Keratinocyte (primary cell): ENCODE measurements around the gene GPR21. TPM values are rescaled to one million over a fixed set of nuclear protein-coding genes. Genes with fewer than 3 reads are reported as not detected.

Experiments
- DNase-seq: peaks from one replicate; pipeline ENCODE4 v3.0.0-alpha.2; 2011; ENCODE audit warnings: low read depth, missing footprints, low spot score
- FAIRE-seq: peaks from 2 replicates; lab custom pipeline; 2011; peaks lifted over from hg19 to GRCh38; lab: Jason Lieb, UNC
- H2AFZ ChIP-seq: 2 replicates; pipeline ENCODE4 v1.6.0; 2012; ENCODE audit warnings: low read length, control low read depth, inconsistent platforms; ENCODE audit not compliant: control insufficient read depth
- H3K27ac ChIP-seq: 2 replicates; pipeline ENCODE4 v1.5.1; 2011; ENCODE audit warnings: low read length; ENCODE audit not compliant: control insufficient read depth, insufficient read depth
- H3K27me3 ChIP-seq: 3 replicates; pipeline ENCODE4 v1.6.0; 2011; ENCODE audit warnings: low read length; ENCODE audit not compliant: control insufficient read depth, insufficient read depth; ENCODE audit errors: extremely low read depth
- H3K36me3 ChIP-seq, 2 experiments: 2 replicates in 1 of 2; 3 replicates in 1 of 2; pipeline ENCODE4 v1.5.1; 2011; ENCODE audit warnings: low read length in 2 of 2, mild to moderate bottlenecking in 1 of 2; ENCODE audit not compliant: control insufficient read depth in 2 of 2, insufficient read depth in 2 of 2; ENCODE audit errors: extremely low read depth in 1 of 2
- H3K4me1 ChIP-seq: 3 replicates; pipeline ENCODE4 v1.5.1; 2011; ENCODE audit warnings: low read length; ENCODE audit not compliant: control insufficient read depth, insufficient read depth; ENCODE audit errors: extremely low read depth
- H3K4me2 ChIP-seq: 3 replicates; pipeline ENCODE4 v1.6.0; 2011; ENCODE audit warnings: low read depth, low read length; ENCODE audit not compliant: control insufficient read depth, insufficient read depth; ENCODE audit errors: extremely low read depth
- H3K4me3 ChIP-seq, 3 experiments: fragments of 200-600 bp in 1 of 3; sonication (generic) in 1 of 3; 2 replicates in 2 of 3; 3 replicates in 1 of 3; pipeline ENCODE4 v1.5.1; 2011 to 2016; ENCODE audit warnings: low read length in 3 of 3, mild to moderate bottlenecking in 3 of 3, control low read depth in 2 of 3, inconsistent platforms in 1 of 3, low read depth in 1 of 3, mixed read lengths in 1 of 3, mixed run types in 1 of 3, moderate library complexity in 1 of 3; ENCODE audit not compliant: control insufficient read depth in 2 of 3, insufficient read depth in 2 of 3; ENCODE audit errors: extremely low read depth in 1 of 3
- H3K79me2 ChIP-seq: 2 replicates; pipeline ENCODE4 v1.6.0; 2012; ENCODE audit warnings: low read length; ENCODE audit not compliant: control insufficient read depth, insufficient read depth
- H3K9ac ChIP-seq: 3 replicates; pipeline ENCODE4 v1.6.0; 2011; ENCODE audit warnings: low read length; ENCODE audit not compliant: control insufficient read depth, insufficient read depth; ENCODE audit errors: extremely low read depth
- H3K9me1 ChIP-seq: 3 replicates; pipeline ENCODE4 v1.6.0; 2011; ENCODE audit warnings: low read length; ENCODE audit not compliant: control insufficient read depth, insufficient read depth; ENCODE audit errors: extremely low read depth
- H3K9me3 ChIP-seq: 2 replicates; pipeline ENCODE4 v1.5.1; 2012; ENCODE audit warnings: low read depth, low read length; ENCODE audit not compliant: control insufficient read depth
- H4K20me1 ChIP-seq: 3 replicates; pipeline ENCODE4 v1.6.0; 2011; ENCODE audit warnings: low read length; ENCODE audit not compliant: control insufficient read depth, insufficient read depth; ENCODE audit errors: extremely low read depth
- EZH2 ChIP-seq: IDR thresholded peaks from one replicate; pipeline ENCODE4 v1.6.1; 2012; ENCODE audit warnings: inconsistent platforms, mild to moderate bottlenecking, low read length, moderate library complexity
- dilution Hi-C: fragments of 300-500 bp; cut with MboI; formaldehyde crosslinking; loops from one replicate; pipeline ENCODE4 v1.7.0; 2020; ENCODE audit warnings: low sequenced_read_pairs; ENCODE audit not compliant: extremely low pct_ligation_motif_present
- polyA plus RNA-seq, 5 experiments: library from polyadenylated mRNA; depleted of rRNA in 3 of 5; stranded (reverse) in 3 of 5; stranded (forward) in 1 of 5; unstranded in 1 of 5; fragments of >200 nt; gene quantifications; 1 replicate in 1 of 5; 2 replicates in 3 of 5; 3 replicates in 1 of 5; pipeline versions ENCODE4 v1.2.1 to v1.2.3, GENCODE V29; 2011 to 2012; ENCODE audit warnings: missing spikeins in 2 of 5, low read depth in 1 of 5, low replicate concordance in 1 of 5
- TF ChIP-seq, protein P1 (sequence below), 3 experiments: IDR thresholded peaks in 1 of 3; conservative IDR thresholded peaks in 1 of 3; optimal IDR thresholded peaks in 1 of 3; 2 replicates in 2 of 3; 3 replicates in 1 of 3; pipeline versions ENCODE3 to v1.5.1; 2011; ENCODE audit warnings: low read length in 3 of 3, mild to moderate bottlenecking in 3 of 3, moderate library complexity in 2 of 3, control low read depth in 1 of 3, inconsistent platforms in 1 of 3; ENCODE audit not compliant: insufficient read depth in 2 of 3; ENCODE audit errors: extremely low read depth in 1 of 3

GPR21 gene
- polyA plus RNA-seq, 1 donor (not counting 4 experiments of a cell fraction or from before 2014, with no cell fraction given), result 0.25 TPM

- no peaks in the 10 kb centered on the region for H3K4me1 ChIP-seq
- no peaks in the 10 kb centered on the region for H3K79me2 ChIP-seq
- H3K27ac ChIP-seq, result no peak overlapping the region
- dilution Hi-C loops, result no loop called here
- TF ChIP-seq, protein P1, sequence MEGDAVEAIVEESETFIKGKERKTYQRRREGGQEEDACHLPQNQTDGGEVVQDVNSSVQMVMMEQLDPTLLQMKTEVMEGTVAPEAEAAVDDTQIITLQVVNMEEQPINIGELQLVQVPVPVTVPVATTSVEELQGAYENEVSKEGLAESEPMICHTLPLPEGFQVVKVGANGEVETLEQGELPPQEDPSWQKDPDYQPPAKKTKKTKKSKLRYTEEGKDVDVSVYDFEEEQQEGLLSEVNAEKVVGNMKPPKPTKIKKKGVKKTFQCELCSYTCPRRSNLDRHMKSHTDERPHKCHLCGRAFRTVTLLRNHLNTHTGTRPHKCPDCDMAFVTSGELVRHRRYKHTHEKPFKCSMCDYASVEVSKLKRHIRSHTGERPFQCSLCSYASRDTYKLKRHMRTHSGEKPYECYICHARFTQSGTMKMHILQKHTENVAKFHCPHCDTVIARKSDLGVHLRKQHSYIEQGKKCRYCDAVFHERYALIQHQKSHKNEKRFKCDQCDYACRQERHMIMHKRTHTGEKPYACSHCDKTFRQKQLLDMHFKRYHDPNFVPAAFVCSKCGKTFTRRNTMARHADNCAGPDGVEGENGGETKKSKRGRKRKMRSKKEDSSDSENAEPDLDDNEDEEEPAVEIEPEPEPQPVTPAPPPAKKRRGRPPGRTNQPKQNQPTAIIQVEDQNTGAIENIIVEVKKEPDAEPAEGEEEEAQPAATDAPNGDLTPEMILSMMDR (optimal IDR thresholded peaks at IDR 0.05 in 1 of 3, IDR thresholded peaks at IDR 0.05 in 1 of 3, conservative IDR thresholded peaks at IDR 0.05 in 1 of 3; ENCODE audit: extremely low read depth in 1 of 3, insufficient read depth in 2 of 3, low read length in 3 of 3), result no peak
- TF ChIP-seq EZH2, result no peak
- H3K4me2 ChIP-seq, result no peak overlapping the region
- no peaks in the 10 kb centered on the region for H3K27me3 ChIP-seq
- no peaks in the 10 kb centered on the region for H4K20me1 ChIP-seq
- no peak overlapping the region for H2AFZ ChIP-seq
- no peak overlapping the region for H3K9ac ChIP-seq
- H3K9me1 ChIP-seq, result no peaks in the 10 kb centered on the region
- no peaks in the 10 kb centered on the region for H3K9me3 ChIP-seq
- peaks cover 4 to 6% of the 10 kb centered on the region in 2 experiments for H3K36me3 ChIP-seq
- no peak for DNase-seq
- H3K4me3 ChIP-seq, result no peak overlapping the region
- FAIRE-seq, result no peak
Observed at GRCh38 chr9:123073441-123073840, 40.0 kb downstream of the GPR21 start.

GRCh38 chr9:123073991-123074422 is 40.5 kb downstream of the GPR21 start:
- Histone ChIP-seq H3K4me2 (no peak overlapping the region), H3K9me3 (no peaks in the 10 kb centered on the region), H2AFZ (no peak overlapping the region), H3K9ac (no peak overlapping the region), H3K27me3 (no peaks in the 10 kb centered on the region), H3K9me1 (no peaks in the 10 kb centered on the region), H3K79me2 (no peaks in the 10 kb centered on the region), H4K20me1 (no peaks in the 10 kb centered on the region), H3K4me3 (no peak overlapping the region), H3K4me1 (no peaks in the 10 kb centered on the region), H3K36me3 (peaks cover 4 to 6% of the 10 kb centered on the region in 2 experiments), H3K27ac (no peak overlapping the region)
- no peak for TF ChIP-seq EZH2
- TF ChIP-seq, protein P1 (optimal IDR thresholded peaks at IDR 0.05 in 1 of 3, IDR thresholded peaks at IDR 0.05 in 1 of 3, conservative IDR thresholded peaks at IDR 0.05 in 1 of 3; ENCODE audit: extremely low read depth in 1 of 3, insufficient read depth in 2 of 3, low read length in 3 of 3), result no peak
- DNase-seq, result no peak
- no peak for FAIRE-seq
- dilution Hi-C loops, result no loop called here
